ENCODE data around the gene FUOM.

Gene FUOM

DNA sequence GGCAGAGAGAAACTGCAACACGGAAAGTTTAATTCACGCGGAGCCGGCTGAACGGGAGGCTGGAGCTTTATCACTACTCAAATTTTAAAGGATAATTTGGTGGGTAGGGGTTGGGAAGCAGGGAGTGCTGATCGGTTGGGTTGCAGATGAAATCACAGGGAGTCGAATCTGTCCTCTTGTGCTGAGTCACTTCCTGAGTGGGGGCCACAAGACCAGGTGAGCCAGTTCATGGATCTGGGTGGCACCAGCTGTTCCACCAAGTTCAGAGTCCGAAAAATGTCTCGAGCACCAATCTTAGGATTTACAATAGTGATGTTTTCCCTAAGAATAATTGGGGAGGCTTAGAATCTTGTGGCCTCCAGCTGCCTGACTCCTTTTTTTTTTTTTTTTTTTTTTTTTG lies 14.3 kb downstream of the FUOM start:
- Histone ChIP-seq H3K27me3 (ENCODE audit: insufficient read depth, low read length) (peaks cover 11% of the 10 kb centered on the region; the same call in 1 of the 2 replicates), H3K27ac (ENCODE audit: low read length) (no peak overlapping the region), H3K9ac (ENCODE audit: low read depth, low read length) (no peak overlapping the region), H3K4me3 (ENCODE audit: low read length) (no peak overlapping the region), H3K36me3 (ENCODE audit: insufficient read depth, low read depth, low read length) (no peaks in the 10 kb centered on the region), H3K4me1 (ENCODE audit: insufficient read depth, low read length) (no peaks in the 10 kb centered on the region), H3K9me3 (ENCODE audit: insufficient read depth, low read depth, low read length) (no peaks in the 10 kb centered on the region)

DNA sequence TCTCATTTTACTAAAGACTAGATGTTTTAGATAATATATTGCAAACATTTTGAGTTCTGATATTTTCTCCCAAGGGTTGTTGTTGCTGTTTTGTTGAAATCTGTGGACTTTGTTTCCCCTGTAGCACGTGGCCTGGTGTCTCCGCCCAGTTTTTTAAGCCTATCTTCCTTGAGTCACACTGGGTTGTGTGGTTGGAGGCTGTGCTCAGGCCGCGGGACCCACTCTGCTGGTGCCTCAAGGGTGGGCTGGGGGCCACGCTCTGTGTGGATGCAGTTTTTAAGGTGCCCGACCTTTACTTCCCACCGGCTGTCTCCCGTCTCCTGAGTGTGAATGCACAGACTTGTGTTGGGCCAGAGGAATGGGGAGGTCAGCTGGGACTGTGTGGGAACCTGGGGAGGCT lies 14.9 kb downstream of the FUOM start:
- peaks cover 17% of the 10 kb centered on the region for H3K27me3 ChIP-seq (ENCODE audit: insufficient read depth, low read length)
- no peaks in the 10 kb centered on the region for H3K9me3 ChIP-seq (ENCODE audit: insufficient read depth, low read depth, low read length)
- H3K36me3 ChIP-seq (ENCODE audit: insufficient read depth, low read depth, low read length) = no peaks in the 10 kb centered on the region
- no peak overlapping the region for H3K9ac ChIP-seq (ENCODE audit: low read depth, low read length)
- no peak overlapping the region for H3K27ac ChIP-seq (ENCODE audit: low read length)
- no peaks in the 10 kb centered on the region for H3K4me1 ChIP-seq (ENCODE audit: insufficient read depth, low read length)
- no peak overlapping the region for H3K4me3 ChIP-seq (ENCODE audit: low read length)

DNA sequence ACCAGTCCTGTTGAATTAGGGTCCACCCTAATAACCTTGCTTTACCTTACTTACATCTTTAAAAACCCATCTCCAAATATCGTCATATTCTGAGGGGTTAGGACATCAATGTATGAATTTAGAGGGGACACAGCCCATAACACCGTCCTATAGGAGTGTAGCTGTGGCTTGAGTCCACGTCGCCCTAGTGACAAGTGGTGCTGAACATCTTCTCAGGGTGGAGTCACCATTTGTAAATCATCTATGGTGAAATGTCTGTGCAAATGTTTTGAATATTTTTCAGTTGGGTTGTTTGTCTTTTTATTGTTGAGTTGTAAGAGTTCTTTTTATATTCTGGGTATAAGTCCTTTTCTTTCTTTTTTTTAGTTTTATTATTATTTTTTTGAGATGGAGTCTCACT lies 15.8 kb downstream of the FUOM start:
- Histone ChIP-seq H3K9ac (ENCODE audit: low read depth, low read length) (no peak overlapping the region), H3K27ac (ENCODE audit: low read length) (no peak overlapping the region), H3K36me3 (ENCODE audit: insufficient read depth, low read depth, low read length) (no peaks in the 10 kb centered on the region), H3K4me1 (ENCODE audit: insufficient read depth, low read length) (no peaks in the 10 kb centered on the region), H3K9me3 (ENCODE audit: insufficient read depth, low read depth, low read length) (no peaks in the 10 kb centered on the region), H3K27me3 (ENCODE audit: insufficient read depth, low read length) (peaks cover 26% of the 10 kb centered on the region), H3K4me3 (ENCODE audit: low read length) (no peak overlapping the region)

DNA sequence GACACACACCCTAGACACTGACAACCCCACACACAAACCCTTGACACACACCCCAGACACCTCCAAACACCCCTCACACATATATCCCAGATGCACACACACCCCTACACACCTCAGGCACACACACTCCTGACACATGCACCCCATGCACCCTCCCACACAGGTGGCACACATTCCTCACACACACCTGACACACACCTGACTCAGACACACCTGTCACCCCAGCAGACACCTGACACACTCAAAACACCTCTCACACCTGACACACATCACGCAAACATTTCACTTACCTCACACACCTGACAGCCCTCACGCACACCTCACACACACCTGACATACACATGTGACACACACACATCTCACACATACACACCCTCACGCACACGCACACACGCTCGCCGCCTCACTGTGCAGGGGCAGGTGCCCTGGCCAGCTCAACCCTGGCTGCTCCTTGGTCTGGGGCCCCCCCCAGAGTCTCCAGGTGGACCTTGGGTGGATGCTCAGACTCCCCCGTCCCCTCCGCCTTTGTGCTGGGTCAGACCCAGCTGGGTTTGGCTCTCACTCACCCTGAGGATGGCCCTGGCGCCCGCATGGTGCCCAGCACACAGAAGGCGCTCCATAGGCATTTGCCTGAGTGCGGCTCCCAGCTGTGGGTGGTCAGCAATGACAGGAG lies 18.0 kb downstream of the FUOM start:
- H3K9me3 ChIP-seq (ENCODE audit: insufficient read depth, low read depth, low read length) = no peaks in the 10 kb centered on the region
- no peaks in the 10 kb centered on the region for H3K36me3 ChIP-seq (ENCODE audit: insufficient read depth, low read depth, low read length)
- no peak overlapping the region for H3K4me3 ChIP-seq (ENCODE audit: low read length)
- H3K27ac ChIP-seq (ENCODE audit: low read length) = no peak overlapping the region
- peaks cover 48% of the 10 kb centered on the region for H3K27me3 ChIP-seq (ENCODE audit: insufficient read depth, low read length)
- no peaks in the 10 kb centered on the region for H3K4me1 ChIP-seq (ENCODE audit: insufficient read depth, low read length)
- H3K9ac ChIP-seq (ENCODE audit: low read depth, low read length) = no peak overlapping the region

DNA sequence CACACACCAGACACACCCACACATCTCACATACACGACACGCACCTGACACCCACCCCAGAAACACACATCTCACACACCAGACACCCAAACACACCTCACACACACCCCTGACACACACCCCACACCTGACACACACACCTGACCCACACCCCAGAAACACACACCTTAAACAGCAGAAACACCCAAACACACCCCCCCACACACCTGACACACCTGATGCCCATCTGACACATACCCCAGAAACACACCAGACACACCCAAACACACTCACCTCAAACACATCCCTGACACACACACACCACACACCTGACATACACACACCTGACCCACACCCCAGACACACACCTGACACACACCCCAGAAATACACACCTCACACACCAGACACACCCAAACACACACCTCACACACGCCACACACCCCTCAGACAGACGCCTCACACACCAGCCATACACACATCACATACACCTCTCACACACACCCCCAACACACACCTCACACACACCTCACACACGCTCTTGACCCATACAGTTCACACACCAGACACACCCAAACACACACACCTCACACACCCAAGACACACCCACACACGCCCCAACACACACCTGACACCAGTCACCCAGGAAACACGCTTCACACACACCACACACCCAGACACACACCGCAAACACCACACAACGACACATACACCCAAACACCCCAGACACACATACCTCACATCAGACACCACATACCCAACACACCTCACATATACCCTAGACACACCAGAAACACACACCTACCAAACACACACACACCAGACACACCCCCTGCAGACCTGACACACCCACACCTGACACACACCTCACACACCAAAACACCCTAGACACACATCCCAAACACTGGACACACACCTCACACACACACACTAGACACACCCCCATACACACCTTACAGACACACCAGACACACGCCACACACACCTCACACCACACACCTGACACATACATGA lies 19.4 kb downstream of the FUOM start:
- no peaks in the 10 kb centered on the region for H3K36me3 ChIP-seq (ENCODE audit: insufficient read depth, low read depth, low read length)
- peaks cover 60% of the 10 kb centered on the region for H3K27me3 ChIP-seq (ENCODE audit: insufficient read depth, low read length)
- no peak overlapping the region for H3K9ac ChIP-seq (ENCODE audit: low read depth, low read length)
- H3K4me1 ChIP-seq (ENCODE audit: insufficient read depth, low read length) = no peaks in the 10 kb centered on the region
- no peak overlapping the region for H3K4me3 ChIP-seq (ENCODE audit: low read length)
- H3K27ac ChIP-seq (ENCODE audit: low read length) = no peak overlapping the region
- no peaks in the 10 kb centered on the region for H3K9me3 ChIP-seq (ENCODE audit: insufficient read depth, low read depth, low read length)

DNA sequence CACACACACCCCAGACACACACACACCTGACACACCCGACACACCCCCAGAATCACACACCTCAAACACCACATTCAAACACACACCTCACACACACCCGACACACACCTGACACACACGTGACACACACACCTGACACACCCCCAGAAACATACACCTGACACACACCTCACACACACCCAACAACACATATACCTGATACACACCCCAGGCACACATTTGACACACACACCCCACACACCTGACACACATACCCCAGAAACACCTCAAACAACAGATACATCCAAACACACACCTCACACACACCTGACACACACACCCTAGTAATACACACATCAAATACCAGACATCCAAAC lies 20.5 kb downstream of the FUOM start:
- H3K9me3 ChIP-seq (ENCODE audit: insufficient read depth, low read depth, low read length) = no peaks in the 10 kb centered on the region
- no peak overlapping the region for H3K4me3 ChIP-seq (ENCODE audit: low read length)
- H3K36me3 ChIP-seq (ENCODE audit: insufficient read depth, low read depth, low read length) = no peaks in the 10 kb centered on the region
- no peak overlapping the region for H3K27ac ChIP-seq (ENCODE audit: low read length)
- peaks cover 67% of the 10 kb centered on the region for H3K27me3 ChIP-seq (ENCODE audit: insufficient read depth, low read length)
- no peak overlapping the region for H3K9ac ChIP-seq (ENCODE audit: low read depth, low read length)
- H3K4me1 ChIP-seq (ENCODE audit: insufficient read depth, low read length) = no peaks in the 10 kb centered on the region

DNA sequence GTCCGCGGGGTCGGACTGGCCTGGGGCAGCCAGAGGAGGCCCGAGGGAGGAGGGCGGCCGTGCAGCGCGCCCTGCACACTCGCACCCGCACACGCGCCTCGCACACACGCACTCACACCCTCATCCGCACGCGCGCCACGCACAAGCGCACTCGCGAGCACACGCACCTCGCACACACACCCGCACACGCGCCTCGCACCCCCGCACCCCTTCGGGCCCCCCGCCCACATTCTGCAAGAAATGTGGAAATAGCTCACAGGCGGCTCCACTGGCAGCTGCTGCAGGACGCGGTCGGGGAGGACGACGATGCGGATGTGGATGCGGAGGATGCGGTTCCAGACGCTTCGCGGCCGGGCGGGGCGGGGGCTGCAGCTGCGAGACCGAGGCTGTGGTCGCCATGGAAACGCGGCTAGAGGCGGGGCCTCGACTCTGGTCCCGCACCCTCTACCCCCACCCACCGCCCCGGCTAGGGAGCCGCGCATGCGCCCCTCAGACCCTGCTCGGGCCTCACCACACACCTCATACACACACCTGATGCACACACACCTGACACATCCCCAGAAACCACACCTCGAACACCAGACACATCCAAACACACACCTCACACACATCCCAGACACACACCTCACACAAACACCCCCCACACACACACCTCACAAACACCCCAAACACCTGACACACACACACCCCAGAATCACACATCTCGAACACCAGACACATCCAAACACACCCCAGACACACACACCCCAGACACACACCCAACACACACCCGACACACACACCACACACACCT lies 21.0 kb downstream of the FUOM start, which contains the start of gene CALY:
TSS of gene CALY (minus strand) at position 320 of the 793 bp plus-strand sequence. CDS start 7,907 bp downstream, outside the sequence.
- no peak within 1 kb of the TSS for H3K4me3 ChIP-seq (ENCODE audit: low read length)
- no peaks in the 10 kb centered on the region for H3K4me1 ChIP-seq (ENCODE audit: insufficient read depth, low read length)
- H3K36me3 ChIP-seq (ENCODE audit: insufficient read depth, low read depth, low read length) = no peaks in the 10 kb centered on the region
- H3K27me3 ChIP-seq (ENCODE audit: insufficient read depth, low read length) = peaks cover 72% of the 10 kb centered on the region
- H3K9me3 ChIP-seq (ENCODE audit: insufficient read depth, low read depth, low read length) = no peaks in the 10 kb centered on the region
- no peak within 1 kb of the TSS for H3K9ac ChIP-seq (ENCODE audit: low read depth, low read length)
- H3K27ac ChIP-seq (ENCODE audit: low read length) = no peak within 1 kb of the TSS

DNA sequence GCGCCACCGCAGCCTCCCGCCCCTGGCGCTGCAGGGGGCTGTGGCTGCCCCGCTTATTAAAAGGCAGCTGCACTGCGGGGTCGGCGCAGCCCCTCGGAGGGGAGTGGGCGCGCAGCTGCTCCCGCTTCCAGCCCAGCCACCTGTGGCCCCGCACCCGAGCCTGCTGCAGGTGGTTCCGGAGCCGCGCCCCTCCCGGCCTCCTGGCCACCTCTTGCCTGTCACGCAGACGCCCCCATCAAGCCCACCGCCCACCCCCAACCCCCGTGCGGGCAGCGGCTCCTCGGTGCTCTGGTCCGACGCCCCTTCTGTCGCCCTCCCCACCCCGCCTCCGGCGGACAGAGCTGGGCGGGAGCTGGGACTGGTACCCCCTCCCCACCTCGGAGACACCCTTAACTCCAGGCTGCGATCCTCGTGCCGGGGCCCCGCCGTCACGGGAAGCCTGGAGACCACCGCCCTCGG lies 21.7 kb downstream of the FUOM start:
- Histone ChIP-seq H3K9ac (ENCODE audit: low read depth, low read length) (no peak overlapping the region), H3K4me1 (ENCODE audit: insufficient read depth, low read length) (no peaks in the 10 kb centered on the region), H3K36me3 (ENCODE audit: insufficient read depth, low read depth, low read length) (no peaks in the 10 kb centered on the region), H3K4me3 (ENCODE audit: low read length) (no peak overlapping the region), H3K27ac (ENCODE audit: low read length) (no peak overlapping the region), H3K9me3 (ENCODE audit: insufficient read depth, low read depth, low read length) (no peaks in the 10 kb centered on the region), H3K27me3 (ENCODE audit: insufficient read depth, low read length) (peaks cover 79% of the 10 kb centered on the region)

DNA sequence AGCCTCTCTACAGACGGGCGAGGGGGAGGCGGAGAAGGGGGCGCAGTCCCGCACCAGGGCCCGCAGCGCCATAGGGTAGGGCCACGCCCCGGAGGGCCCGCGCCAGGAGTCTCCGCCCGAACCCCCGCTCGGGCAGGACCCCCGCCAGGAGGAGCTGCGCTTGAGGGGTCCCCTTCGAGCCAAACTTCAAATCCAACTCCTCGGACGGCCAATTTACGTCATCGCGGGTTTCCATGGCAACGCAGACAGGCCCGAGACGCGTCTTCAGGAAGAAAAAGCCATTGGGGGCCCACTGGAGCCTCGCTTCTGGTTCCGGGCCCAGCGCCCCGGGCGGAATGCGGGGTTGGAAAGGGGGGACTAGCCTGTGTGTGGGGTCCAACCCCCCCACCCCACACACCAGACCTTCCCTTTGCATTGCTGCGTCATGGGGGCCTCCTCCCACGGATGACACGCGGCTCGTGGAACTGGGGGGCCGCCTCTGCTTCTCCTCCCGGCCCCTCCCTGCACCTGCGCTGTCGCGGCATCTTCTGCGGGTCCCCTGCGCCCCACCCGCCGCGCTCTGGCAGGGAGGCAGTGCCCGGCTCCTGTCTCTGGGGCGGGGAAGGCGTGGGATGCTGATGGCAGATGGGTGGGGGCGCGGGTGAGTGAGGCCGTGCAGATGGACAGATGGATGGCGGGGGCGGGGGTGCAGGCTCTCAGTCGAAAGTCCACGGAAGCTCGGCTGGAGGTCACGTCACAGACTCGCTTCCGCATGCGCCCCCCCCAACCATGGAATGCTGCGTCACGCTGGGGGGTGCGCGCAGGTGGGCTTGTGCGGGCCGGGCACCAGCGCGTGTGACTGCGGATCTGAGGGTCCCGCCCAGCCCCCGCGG lies 22.3 kb downstream of the FUOM start:
- Histone ChIP-seq H3K4me3 (ENCODE audit: low read length) (peak overlapping the region; percentile 42; the same call in 1 of the 2 replicates), H3K27ac (ENCODE audit: low read length) (no peak overlapping the region), H3K4me1 (ENCODE audit: insufficient read depth, low read length) (no peaks in the 10 kb centered on the region), H3K27me3 (ENCODE audit: insufficient read depth, low read length) (peaks cover 85% of the 10 kb centered on the region), H3K9me3 (ENCODE audit: insufficient read depth, low read depth, low read length) (no peaks in the 10 kb centered on the region), H3K9ac (ENCODE audit: low read depth, low read length) (no peak overlapping the region), H3K36me3 (ENCODE audit: insufficient read depth, low read depth, low read length) (no peaks in the 10 kb centered on the region)

DNA sequence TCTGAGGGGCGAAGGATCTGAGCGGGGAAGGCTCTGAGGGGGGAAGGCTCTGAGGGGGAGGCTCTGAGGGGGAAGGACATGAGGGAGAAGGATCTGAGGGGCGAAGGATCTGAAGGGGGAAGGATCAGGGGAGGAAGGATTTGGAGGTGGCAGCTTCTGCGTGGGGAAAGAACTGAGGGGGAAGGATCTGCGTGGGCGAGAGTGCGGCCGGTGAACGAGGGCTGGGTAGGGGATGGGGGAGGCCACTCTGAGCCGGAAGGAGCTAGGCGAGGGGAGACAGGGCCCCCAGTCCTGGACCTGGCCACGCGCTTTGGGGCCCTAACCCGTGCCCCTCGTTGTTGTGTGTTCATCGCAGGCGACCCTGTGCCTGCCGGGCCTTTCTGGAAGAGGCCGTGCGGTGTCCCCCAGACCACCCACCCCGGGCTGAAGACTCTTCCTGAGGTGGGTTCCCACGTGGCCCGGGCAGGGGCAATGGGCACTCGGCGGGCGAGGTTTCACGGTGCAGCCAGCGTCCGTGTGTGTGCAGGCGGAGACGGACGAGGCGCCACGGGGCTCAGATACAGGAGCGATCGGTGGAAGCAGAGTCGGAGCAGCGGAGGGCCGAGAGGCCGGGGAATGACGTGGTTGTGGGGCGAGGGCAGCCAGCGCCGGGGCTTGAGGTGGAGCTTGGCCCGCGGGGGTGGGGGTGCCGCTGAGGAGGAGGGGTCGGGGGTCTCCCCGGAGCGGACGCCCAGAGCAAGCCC lies 23.1 kb downstream of the FUOM start:
- H3K4me3 ChIP-seq (ENCODE audit: low read length) = peak overlapping the region; percentile 42; the same call in 1 of the 2 replicates
- no peaks in the 10 kb centered on the region for H3K4me1 ChIP-seq (ENCODE audit: insufficient read depth, low read length)
- H3K27me3 ChIP-seq (ENCODE audit: insufficient read depth, low read length) = peaks cover 90% of the 10 kb centered on the region
- H3K9me3 ChIP-seq (ENCODE audit: insufficient read depth, low read depth, low read length) = no peaks in the 10 kb centered on the region
- H3K27ac ChIP-seq (ENCODE audit: low read length) = no peak overlapping the region
- no peaks in the 10 kb centered on the region for H3K36me3 ChIP-seq (ENCODE audit: insufficient read depth, low read depth, low read length)
- H3K9ac ChIP-seq (ENCODE audit: low read depth, low read length) = no peak overlapping the region
